Measurements from ENCODE around the gene FAM131A. TPM values are rescaled to one million over a fixed set of nuclear protein-coding genes. Genes with fewer than 3 reads are reported as not detected.

FAM131A gene
- total and polyA plus RNA-seq, 9 of the 15 experiments (the other 6 are each of a cell fraction or from before 2014, with no cell fraction given): 0.48 to 11.1 (median 4.3) TPM

- TF ChIP-seq CTCFL (IDR thresholded peaks at IDR 0.05; ENCODE audit: borderline replicate concordance, insufficient read depth, low read depth, low read length, poor library complexity, severe bottlenecking) (peak; percentile 96), BCLAF1 (IDR thresholded peaks at IDR 0.05; ENCODE audit: borderline replicate concordance in 1 of 2, control insufficient read depth in 1 of 2, low read depth in 2 of 2, low read length in 1 of 2) (no peak), L3MBTL2 (IDR thresholded peaks at IDR 0.05) (no peak), CBX1 (IDR thresholded peaks at IDR 0.05; ENCODE audit: low read depth) (no peak), ARHGAP35 (IDR thresholded peaks at IDR 0.05; ENCODE audit: partially characterized antibody) (no peak), ZC3H11A (IDR thresholded peaks at IDR 0.05; ENCODE audit: low read depth, low read length) (no peak), DLX4 (CRISPR knock-in tag; IDR thresholded peaks at IDR 0.05) (no peak), KHSRP (IDR thresholded peaks at IDR 0.05) (no peak), POLR2G (IDR thresholded peaks at IDR 0.05; ENCODE audit: low read depth, low read length) (no peak), ZNF133 (CRISPR knock-in tag; IDR thresholded peaks at IDR 0.05) (no peak), AFF4 (CRISPR knock-in tag; IDR thresholded peaks at IDR 0.05) (no peak)
These were observed 8.1 kb downstream of the FAM131A start (continued) for GRCh38 chr3:184345317-184346144.
